H1 (cell line): Measurements from ENCODE around the gene ATP9B.

Experiments used
- CBX8 ChIP-seq: fragments of 300-800, 300-1000 bp; sonication (generic); IDR thresholded peaks from 2 replicates; pipeline ENCODE4 v1.7.1; 2016; ENCODE audit warnings: low read depth, low read length, borderline replicate concordance
- HDAC6 ChIP-seq: IDR thresholded peaks from one replicate; pipeline ENCODE4 v1.7.1; 2012; ENCODE audit warnings: low read depth, mild to moderate bottlenecking, inconsistent platforms, low read length, moderate library complexity
- JUN ChIP-seq: IDR thresholded peaks from 2 replicates; pipeline ENCODE4 v1.6.1; 2011; ENCODE audit warnings: low read depth, mild to moderate bottlenecking, improper control_type of control experiment, low read length
- POLR2A ChIP-seq, 2 experiments: IDR thresholded peaks; 1 replicate in 1 of 2; 2 replicates in 1 of 2; pipeline ENCODE4 v1.6.1; 2011; ENCODE audit warnings: low read depth in 2 of 2, low read length in 2 of 2, mild to moderate bottlenecking in 2 of 2; ENCODE audit errors: control extremely low read depth in 1 of 2
- RFX5 ChIP-seq: IDR thresholded peaks from 2 replicates; pipeline ENCODE4 v1.6.1; 2011; ENCODE audit warnings: low read depth, low read length, improper control_type of control experiment, borderline replicate concordance
- SP4 ChIP-seq: IDR thresholded peaks from 2 replicates; pipeline ENCODE4 v1.6.1; 2012; ENCODE audit warnings: low read length, inconsistent platforms
- TF ChIP-seq, protein P1 (sequence below), 3 experiments: IDR thresholded peaks; 1 replicate in 2 of 3; 2 replicates in 1 of 3; pipeline versions ENCODE4 v1.5.1 to v1.6.1; 2011; ENCODE audit warnings: low read length in 3 of 3, mild to moderate bottlenecking in 3 of 3, inconsistent platforms in 2 of 3, low read depth in 1 of 3, moderate library complexity in 1 of 3; ENCODE audit not compliant: insufficient read depth in 1 of 3; ENCODE audit errors: control extremely low read depth in 1 of 3
- TF ChIP-seq, protein P2 (sequence below): IDR thresholded peaks from 2 replicates; pipeline ENCODE4 v1.6.1; 2011; ENCODE audit warnings: low read length, improper control_type of control experiment

GRCh38 chr18:79401494-79402208 lies 332.5 kb downstream of the ATP9B start:
- TF ChIP-seq, protein P1, sequence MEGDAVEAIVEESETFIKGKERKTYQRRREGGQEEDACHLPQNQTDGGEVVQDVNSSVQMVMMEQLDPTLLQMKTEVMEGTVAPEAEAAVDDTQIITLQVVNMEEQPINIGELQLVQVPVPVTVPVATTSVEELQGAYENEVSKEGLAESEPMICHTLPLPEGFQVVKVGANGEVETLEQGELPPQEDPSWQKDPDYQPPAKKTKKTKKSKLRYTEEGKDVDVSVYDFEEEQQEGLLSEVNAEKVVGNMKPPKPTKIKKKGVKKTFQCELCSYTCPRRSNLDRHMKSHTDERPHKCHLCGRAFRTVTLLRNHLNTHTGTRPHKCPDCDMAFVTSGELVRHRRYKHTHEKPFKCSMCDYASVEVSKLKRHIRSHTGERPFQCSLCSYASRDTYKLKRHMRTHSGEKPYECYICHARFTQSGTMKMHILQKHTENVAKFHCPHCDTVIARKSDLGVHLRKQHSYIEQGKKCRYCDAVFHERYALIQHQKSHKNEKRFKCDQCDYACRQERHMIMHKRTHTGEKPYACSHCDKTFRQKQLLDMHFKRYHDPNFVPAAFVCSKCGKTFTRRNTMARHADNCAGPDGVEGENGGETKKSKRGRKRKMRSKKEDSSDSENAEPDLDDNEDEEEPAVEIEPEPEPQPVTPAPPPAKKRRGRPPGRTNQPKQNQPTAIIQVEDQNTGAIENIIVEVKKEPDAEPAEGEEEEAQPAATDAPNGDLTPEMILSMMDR (IDR thresholded peaks at IDR 0.05; ENCODE audit: control extremely low read depth in 1 of 3, insufficient read depth in 1 of 3, low read depth in 1 of 3, low read length in 3 of 3): no peak
- TF ChIP-seq SP4 (no peak), HDAC6 (no peak), JUN (no peak), CBX8 (no peak), POLR2A (IDR thresholded peaks at IDR 0.05; ENCODE audit: control extremely low read depth in 1 of 2, low read depth in 2 of 2, low read length in 2 of 2) (no peak), RFX5 (no peak)
- TF ChIP-seq, protein P2, sequence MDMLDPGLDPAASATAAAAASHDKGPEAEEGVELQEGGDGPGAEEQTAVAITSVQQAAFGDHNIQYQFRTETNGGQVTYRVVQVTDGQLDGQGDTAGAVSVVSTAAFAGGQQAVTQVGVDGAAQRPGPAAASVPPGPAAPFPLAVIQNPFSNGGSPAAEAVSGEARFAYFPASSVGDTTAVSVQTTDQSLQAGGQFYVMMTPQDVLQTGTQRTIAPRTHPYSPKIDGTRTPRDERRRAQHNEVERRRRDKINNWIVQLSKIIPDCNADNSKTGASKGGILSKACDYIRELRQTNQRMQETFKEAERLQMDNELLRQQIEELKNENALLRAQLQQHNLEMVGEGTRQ: no peak
